Measurements from ENCODE around the gene TRAK1. TPM values are rescaled to one million over a fixed set of nuclear protein-coding genes. Genes with fewer than 3 reads are reported as not detected.
A peak's percentile ranks its signal among the peaks of the same experiment; 100 is the strongest.

The TRAK1 gene
- total and polyA plus RNA-seq, 10 donors: 15.4 to 60.0 (median 47.8) TPM

- DNase-seq: no peak
- intact Hi-C loops (cut with DNase I; ENCODE audit: low total_unique reads): loop anchor here (10.0 kb wide), 1 partner anchor 71 kb away; no protein-coding TSS in a partner anchor
- Histone ChIP-seq H3K4me3 (no peak overlapping the region), H3K27ac (peak overlapping the region in 6 of 8 donors; percentile 67 to 84 (median 72)), H3K4me1 (peaks cover 16 to 75% (median 46%) of the 10 kb centered on the region in 6 donors), H3K36me3 (peaks cover 3 to 41% (median 12%) of the 10 kb centered on the region in 6 donors), H3K9me3 (no peaks in the 10 kb centered on the region), H3K27me3 (replicated peaks in 1 of 7) (no peaks in the 10 kb centered on the region)
- 92 to 94% (median 93%) methylated on average over 5 of the region's 5 CpGs for WGBS, 5 donors
- TF ChIP-seq POLR2AphosphoS5 (IDR thresholded peaks at IDR 0.05) (no peak), POLR2A (IDR thresholded peaks at IDR 0.05) (no peak), CTCF (IDR thresholded peaks at IDR 0.05 in 8 of 11, conservative IDR thresholded peaks at IDR 0.05 in 3 of 11) (no peak)
Measured at GRCh38 chr3:42123824-42124658, 32.9 kb downstream of the TRAK1 start.

- Histone ChIP-seq H3K27ac (peak overlapping the region in 3 of 8 donors; percentile 28 to 46 (median 29)), H3K4me3 (no peak overlapping the region), H3K9me3 (no peaks in the 10 kb centered on the region), H3K36me3 (peaks cover 3 to 45% (median 12%) of the 10 kb centered on the region in 6 donors), H3K4me1 (peaks cover 6 to 51% (median 20%) of the 10 kb centered on the region in 6 donors), H3K27me3 (replicated peaks in 1 of 7) (no peaks in the 10 kb centered on the region)
- intact Hi-C loops (cut with DNase I; ENCODE audit: low total_unique reads): loop anchor here (10.0 kb wide), 1 partner anchor 68 kb away; no protein-coding TSS in a partner anchor
- DNase-seq: no peak
- WGBS, 5 donors: 65 to 81% (median 74%) methylated on average over 3 of the region's 3 CpGs
- TF ChIP-seq CTCF (IDR thresholded peaks at IDR 0.05 in 8 of 11, conservative IDR thresholded peaks at IDR 0.05 in 3 of 11) (peak in 1 of 11 experiments; percentile 9), POLR2A (IDR thresholded peaks at IDR 0.05) (no peak)
Measured at GRCh38 chr3:42127226-42127625, 36.1 kb downstream of the TRAK1 start.

GRCh38 chr3:42128526-42128925 is 37.4 kb downstream of the TRAK1 start:
- no peaks in the 10 kb centered on the region for H3K27me3 ChIP-seq (replicated peaks in 1 of 7)
- TF ChIP-seq POLR2A (IDR thresholded peaks at IDR 0.05) (no peak), CTCF (IDR thresholded peaks at IDR 0.05 in 8 of 11, conservative IDR thresholded peaks at IDR 0.05 in 3 of 11) (no peak), POLR2AphosphoS5 (IDR thresholded peaks at IDR 0.05) (no peak)
- H3K27ac ChIP-seq: no peak overlapping the region
- no peaks in the 10 kb centered on the region for H3K9me3 ChIP-seq
- intact Hi-C loops (cut with DNase I; ENCODE audit: low total_unique reads): loop anchor here (10.0 kb wide), 1 partner anchor 66 kb away; no protein-coding TSS in a partner anchor
- peaks cover 3 to 45% (median 12%) of the 10 kb centered on the region in 6 donors for H3K36me3 ChIP-seq
- WGBS, 5 donors: 57 to 73% (median 62%) methylated on average over 1 of the region's 1 CpG
- H3K4me1 ChIP-seq: peaks cover 0 to 38% (median 7%) of the 10 kb centered on the region in 6 donors
- DNase-seq: no peak
- no peak overlapping the region for H3K4me3 ChIP-seq
